Tibial artery (tissue), 4 donors: Measurements from ENCODE around the gene S1PR5.

Experiments
- DNase-seq, 2 donors: peaks; one replicate each; pipeline ENCODE4 v3.0.0-alpha.2; 2019
- H3K27ac ChIP-seq, 2 donors: fragments of 200-600 bp; sonication (generic) in 1 of 2; 1 replicate in 1 of 2; 2 replicates in 1 of 2; pipeline ENCODE4 v1.5.1; 2018 to 2019; ENCODE audit warnings: mild to moderate bottlenecking in 1 of 2
- H3K27me3 ChIP-seq, 2 donors: fragments of 200-600 bp; sonication (generic) in 1 of 2; one replicate each; pipeline versions ENCODE4 v1.5.1 to v1.6.0; 2016 to 2019
- H3K36me3 ChIP-seq, 3 donors: fragments of 200-600 bp; sonication (generic) in 2 of 3; one replicate each; pipeline ENCODE4 v1.5.1; 2016 to 2019; ENCODE audit warnings: mild to moderate bottlenecking in 2 of 3
- H3K4me1 ChIP-seq, 4 donors: fragments of 200-600 bp; sonication (generic) in 2 of 4; 1 replicate in 3 of 4; 2 replicates in 1 of 4; pipeline ENCODE4 v1.5.1; 2016 to 2019
- H3K4me3 ChIP-seq, 2 donors: fragments of 200-600 bp; sonication (generic) in 1 of 2; 1 replicate in 1 of 2; 2 replicates in 1 of 2; pipeline ENCODE4 v1.5.1; 2018 to 2019; ENCODE audit warnings: mild to moderate bottlenecking in 2 of 2
- H3K9me3 ChIP-seq, 3 donors: fragments of 200-600 bp; sonication (generic) in 1 of 3; one replicate each; pipeline ENCODE4 v1.5.1; 2016 to 2019
- intact Hi-C: fragments of 100-400 bp; cut with DNase I; formaldehyde crosslinking; loops from one replicate; pipeline ENCODE4 v1.15.0; 2023; ENCODE audit warnings: low total_unique reads
- TF ChIP-seq, protein P1 (sequence below), 2 experiments: fragments of 200-600 bp in 1 of 2; fragments of 450-650 bp in 1 of 2; IDR thresholded peaks; one replicate each; pipeline ENCODE4 v1.5.1; 2017 to 2019; ENCODE audit warnings: antibody characterized with exemption in 2 of 2, mild to moderate bottlenecking in 1 of 2, moderate library complexity in 1 of 2

Gene S1PR5

DNA sequence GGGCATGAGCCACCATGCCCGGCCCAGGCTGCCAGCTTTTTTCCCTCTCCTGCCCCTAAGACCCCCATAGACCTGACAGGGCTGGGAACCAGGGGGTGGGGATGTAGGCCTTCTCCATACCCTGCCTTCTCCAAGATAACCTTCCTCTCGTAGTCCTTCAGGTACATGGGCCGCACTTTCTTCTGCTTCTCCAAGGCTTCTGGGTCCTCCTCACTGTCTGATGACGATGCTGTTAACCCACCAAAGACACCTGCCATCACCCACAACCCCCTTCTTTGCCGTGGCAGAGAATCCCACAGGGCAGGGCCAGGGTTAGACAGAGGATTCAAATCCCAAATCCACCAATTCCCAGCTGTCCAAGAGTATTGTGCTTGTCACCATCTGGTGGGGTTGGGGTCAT lies 45.4 kb upstream of the S1PR5 start:
- H3K36me3 ChIP-seq, result peaks cover 19 to 54% (median 34%) of the 10 kb centered on the region in 3 donors
- H3K9me3 ChIP-seq, result no peaks in the 10 kb centered on the region
- TF ChIP-seq, protein P1, sequence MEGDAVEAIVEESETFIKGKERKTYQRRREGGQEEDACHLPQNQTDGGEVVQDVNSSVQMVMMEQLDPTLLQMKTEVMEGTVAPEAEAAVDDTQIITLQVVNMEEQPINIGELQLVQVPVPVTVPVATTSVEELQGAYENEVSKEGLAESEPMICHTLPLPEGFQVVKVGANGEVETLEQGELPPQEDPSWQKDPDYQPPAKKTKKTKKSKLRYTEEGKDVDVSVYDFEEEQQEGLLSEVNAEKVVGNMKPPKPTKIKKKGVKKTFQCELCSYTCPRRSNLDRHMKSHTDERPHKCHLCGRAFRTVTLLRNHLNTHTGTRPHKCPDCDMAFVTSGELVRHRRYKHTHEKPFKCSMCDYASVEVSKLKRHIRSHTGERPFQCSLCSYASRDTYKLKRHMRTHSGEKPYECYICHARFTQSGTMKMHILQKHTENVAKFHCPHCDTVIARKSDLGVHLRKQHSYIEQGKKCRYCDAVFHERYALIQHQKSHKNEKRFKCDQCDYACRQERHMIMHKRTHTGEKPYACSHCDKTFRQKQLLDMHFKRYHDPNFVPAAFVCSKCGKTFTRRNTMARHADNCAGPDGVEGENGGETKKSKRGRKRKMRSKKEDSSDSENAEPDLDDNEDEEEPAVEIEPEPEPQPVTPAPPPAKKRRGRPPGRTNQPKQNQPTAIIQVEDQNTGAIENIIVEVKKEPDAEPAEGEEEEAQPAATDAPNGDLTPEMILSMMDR (IDR thresholded peaks at IDR 0.05), result no peak

GRCh38 chr19:10560154-10560553 lies 42.9 kb upstream of the S1PR5 start:
- intact Hi-C loops, result loop anchor here (10.0 kb wide), 1 partner anchor 155 kb away; the partner anchor contains the start of gene CDC37
- no peak overlapping the region for H3K27ac ChIP-seq
- TF ChIP-seq, protein P1 (IDR thresholded peaks at IDR 0.05), result no peak
- H3K27me3 ChIP-seq, result no peaks in the 10 kb centered on the region
- no peaks in the 10 kb centered on the region for H3K9me3 ChIP-seq
- H3K4me3 ChIP-seq, result no peak overlapping the region
- peaks cover 0 to 9% (median 6%) of the 10 kb centered on the region in 4 donors for H3K4me1 ChIP-seq
- H3K36me3 ChIP-seq, result peaks cover 19 to 72% (median 58%) of the 10 kb centered on the region in 3 donors
- no peak for DNase-seq

More for the DNA sequence above, 45.4 kb upstream of the S1PR5 start:
- peaks cover 0 to 29% (median 22%) of the 10 kb centered on the region in 4 donors for H3K4me1 ChIP-seq
- no peaks in the 10 kb centered on the region for H3K27me3 ChIP-seq
- no peak for DNase-seq
- intact Hi-C loops, result loop anchor here (10.0 kb wide), 1 partner anchor 158 kb away; the partner anchor contains the start of gene CDC37
- no peak overlapping the region for H3K27ac ChIP-seq
- H3K4me3 ChIP-seq, result no peak overlapping the region

- TF ChIP-seq, protein P1 (IDR thresholded peaks at IDR 0.05), result no peak
- no peaks in the 10 kb centered on the region for H3K9me3 ChIP-seq
- intact Hi-C loops, result no loop called here
- H3K4me3 ChIP-seq, result no peak overlapping the region
- peaks cover 37 to 96% (median 82%) of the 10 kb centered on the region in 3 donors for H3K36me3 ChIP-seq
- no peaks in the 10 kb centered on the region for H3K27me3 ChIP-seq
- no peak for DNase-seq
- no peak overlapping the region for H3K27ac ChIP-seq
- H3K4me1 ChIP-seq, result no peaks in the 10 kb centered on the region
Observed at GRCh38 chr19:10557603-10558197, 40.5 kb upstream of the S1PR5 start.

DNA sequence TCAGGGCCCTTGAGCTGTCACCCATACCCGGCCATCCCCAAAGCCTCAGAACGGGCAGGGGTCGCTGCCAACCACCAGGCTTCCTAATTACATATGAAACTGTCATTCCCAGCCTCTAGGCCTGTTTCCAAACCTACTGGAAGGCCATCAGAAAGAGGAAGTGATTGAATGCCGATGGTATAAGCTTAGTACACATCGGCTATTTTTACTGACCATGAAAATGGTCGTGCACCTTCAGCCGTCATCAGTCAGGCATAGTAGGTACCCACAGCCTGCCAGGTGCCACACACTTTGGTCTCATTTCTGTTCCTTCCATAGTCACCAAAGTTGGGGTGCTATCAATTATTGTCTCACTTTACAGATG lies 38.3 kb upstream of the S1PR5 start:
- Histone ChIP-seq H3K9me3 (no peaks in the 10 kb centered on the region), H3K27me3 (no peaks in the 10 kb centered on the region), H3K4me1 (no peaks in the 10 kb centered on the region), H3K36me3 (peaks cover 48 to 98% (median 95%) of the 10 kb centered on the region in 3 donors), H3K4me3 (no peak overlapping the region), H3K27ac (no peak overlapping the region)
- no peak for DNase-seq
- TF ChIP-seq, protein P1 (IDR thresholded peaks at IDR 0.05), result no peak
- intact Hi-C loops, result no loop called here

DNA sequence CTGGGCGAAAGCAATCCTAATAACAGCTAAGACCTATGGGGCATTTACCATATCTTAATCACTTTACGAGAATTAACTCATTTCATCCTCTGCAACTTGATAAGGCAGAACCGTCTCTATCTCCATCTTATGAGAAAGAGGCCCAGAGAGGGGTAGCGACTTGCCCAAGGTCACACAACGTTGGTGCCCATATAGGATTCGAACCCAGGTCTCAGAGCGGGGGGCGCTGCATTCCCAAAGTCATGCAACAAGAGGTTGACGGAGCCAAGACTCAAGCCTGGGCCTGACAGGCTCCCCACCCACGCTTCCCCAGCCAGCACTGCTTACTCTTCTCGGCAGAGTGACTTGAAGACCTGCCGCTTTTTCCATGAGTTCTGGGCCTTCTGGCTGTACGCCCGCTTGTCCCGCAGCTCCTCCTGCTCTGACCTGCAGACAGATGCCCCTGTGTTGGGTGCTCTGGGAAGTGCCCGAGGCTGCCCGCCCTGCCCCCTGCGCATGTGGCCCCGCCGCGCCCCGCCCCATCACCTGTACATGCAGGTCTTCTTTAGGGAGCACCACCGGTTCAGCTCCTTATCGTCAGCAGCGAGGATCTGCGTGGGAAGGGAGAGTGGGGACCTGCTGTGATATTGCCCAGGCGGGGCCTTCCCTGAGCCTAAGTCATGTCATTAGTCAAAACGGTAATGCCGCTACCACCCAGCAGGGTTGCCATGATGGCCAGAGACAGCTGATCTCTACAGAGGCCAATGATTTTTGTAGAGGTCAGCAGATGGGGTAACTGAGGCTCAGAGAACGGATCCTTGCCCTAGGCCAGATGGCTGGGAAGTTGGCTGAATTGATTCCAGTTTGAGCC lies 37.7 kb upstream of the S1PR5 start:
- Histone ChIP-seq H3K4me1 (no peaks in the 10 kb centered on the region), H3K27me3 (no peaks in the 10 kb centered on the region), H3K36me3 (peaks cover 49 to 98% (median 95%) of the 10 kb centered on the region in 3 donors), H3K9me3 (no peaks in the 10 kb centered on the region), H3K27ac (no peak overlapping the region), H3K4me3 (no peak overlapping the region)
- TF ChIP-seq, protein P1 (IDR thresholded peaks at IDR 0.05), result no peak
- intact Hi-C loops, result no loop called here
- no peak for DNase-seq
